Measurements from ENCODE around the gene CCZ1. TPM values are rescaled to one million over a fixed set of nuclear protein-coding genes. Genes with fewer than 3 reads are reported as not detected.
"Not testable (repeated sequence)": the region's sequence is repeated elsewhere in the genome, so short reads cannot be mapped to it uniquely, and the experiment has no call there.

CCZ1 gene
- total and polyA plus RNA-seq, 7 donors, result 46.8 to 111 (median 63.9) TPM

DNA sequence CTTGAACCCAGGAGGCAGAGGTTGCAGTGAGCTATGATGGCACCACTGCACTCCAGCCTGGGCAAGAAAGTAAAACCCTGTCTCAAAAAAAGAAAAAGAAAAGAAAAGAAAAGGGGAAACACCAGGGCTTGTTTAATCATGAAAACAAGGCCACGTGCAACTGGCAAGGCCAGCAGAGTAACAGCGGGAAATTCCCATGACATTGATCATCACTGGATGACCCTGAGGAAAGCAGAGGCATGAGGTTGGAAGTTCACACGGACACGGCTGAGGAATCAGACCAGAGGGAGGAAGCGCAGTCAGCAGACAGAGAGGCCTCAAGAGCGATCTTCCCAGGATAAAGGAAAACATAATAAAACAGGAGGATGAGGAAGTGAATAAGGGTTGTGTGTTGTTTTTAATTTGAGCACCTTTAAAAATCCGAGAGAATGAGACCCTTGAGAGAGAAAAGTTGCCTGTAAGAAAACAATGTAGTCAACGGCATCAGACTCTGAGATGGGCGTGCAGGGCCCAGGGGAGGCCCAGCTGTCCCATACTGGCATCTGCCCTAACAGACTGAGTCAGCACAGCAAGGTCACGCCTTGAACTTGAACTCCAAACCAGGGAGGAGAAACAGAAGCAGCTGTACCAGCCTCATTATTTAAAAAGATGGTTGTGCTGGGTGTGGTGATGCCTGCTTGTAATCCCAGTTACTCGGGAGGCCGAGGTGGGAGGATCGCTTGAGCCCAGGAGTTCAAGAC lies 33.5 kb downstream of the CCZ1 start:
- DNase-seq; H3K4me3 ChIP-seq; H3K27ac ChIP-seq; H3K4me1 ChIP-seq; H3K9me3 ChIP-seq; H3K27me3 ChIP-seq; H3K36me3 ChIP-seq; intact Hi-C loops (cut with DNase I): not testable (repeated sequence)
- 47 to 92% methylated on average over 4 to 7 of the region's 13 CpGs for WGBS, 2 donors

DNA sequence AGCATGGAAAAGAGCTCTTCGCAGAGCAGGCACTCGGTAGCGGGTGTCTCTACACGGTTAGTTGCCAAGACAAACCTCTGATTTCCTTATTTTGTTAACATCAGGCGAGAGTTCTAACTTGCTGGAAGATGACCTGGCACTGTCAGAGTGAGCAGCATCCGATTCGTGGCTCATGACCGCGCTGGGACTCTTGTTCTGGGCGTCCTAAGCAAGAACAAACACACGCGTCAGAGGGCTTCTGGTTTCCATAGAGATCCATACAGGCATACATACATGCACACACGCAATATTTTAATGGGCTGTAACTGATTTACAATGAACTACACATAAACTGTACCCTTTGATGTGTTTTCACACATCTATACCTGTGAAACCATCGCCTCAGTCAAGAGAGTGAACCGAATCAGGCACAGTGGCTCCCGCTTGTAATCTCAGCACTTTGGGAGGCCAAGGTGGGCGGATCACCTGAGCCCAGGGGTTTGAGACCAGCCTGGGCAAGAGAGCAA lies 36.5 kb downstream of the CCZ1 start:
- DNase-seq; intact Hi-C loops (cut with DNase I); H3K36me3 ChIP-seq; H3K27me3 ChIP-seq; H3K4me1 ChIP-seq; H3K27ac ChIP-seq; H3K9me3 ChIP-seq; H3K4me3 ChIP-seq: not testable (repeated sequence)
- WGBS, 2 donors, result no CpG with 5 or more reads among the region's 17 CpGs

DNA sequence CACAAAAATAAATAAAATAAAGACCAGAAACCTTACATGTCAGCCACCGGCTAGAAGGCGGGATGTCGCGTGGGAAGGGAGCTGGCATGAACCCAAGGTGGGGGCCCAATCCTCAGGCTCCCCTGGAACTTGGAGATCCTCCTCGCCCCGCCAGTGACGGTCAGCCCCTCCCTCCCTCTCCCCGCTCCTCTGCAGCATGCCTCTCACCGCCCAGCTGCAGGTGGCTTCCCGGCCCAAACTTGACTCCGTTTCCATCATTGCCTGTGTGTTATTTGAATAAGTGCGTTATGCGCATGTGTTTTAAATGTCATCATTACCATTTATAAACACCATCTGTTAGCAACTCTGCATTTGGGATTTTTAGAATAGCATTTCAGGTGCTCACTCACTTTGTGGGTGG lies 64.7 kb downstream of the CCZ1 start:
- 52 to 77% methylated on average over 4 to 9 of the region's 13 CpGs for WGBS, 2 donors

DNA sequence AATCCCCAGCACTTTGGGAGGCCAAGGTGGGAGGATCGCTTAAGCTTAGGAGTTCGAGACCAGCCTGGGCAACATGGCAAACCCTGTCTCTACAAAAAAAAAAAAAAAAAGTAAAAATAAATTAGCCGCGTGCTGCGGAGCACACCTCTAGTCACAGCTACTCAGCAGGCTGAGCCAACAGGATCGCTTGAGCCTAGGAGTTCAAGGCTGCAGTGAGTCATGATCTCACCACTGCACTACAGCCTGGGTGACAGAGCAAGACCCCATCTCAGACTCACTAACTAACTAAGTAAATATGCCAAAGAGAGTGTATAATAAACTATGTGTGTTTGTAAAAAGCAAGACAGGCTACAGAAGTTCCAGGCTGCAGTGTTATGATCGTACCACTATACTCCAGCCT lies 65.3 kb downstream of the CCZ1 start:
- H3K27ac ChIP-seq; H3K9me3 ChIP-seq; DNase-seq; H3K36me3 ChIP-seq; H3K27me3 ChIP-seq; H3K4me1 ChIP-seq; intact Hi-C loops (cut with DNase I); H3K4me3 ChIP-seq: not testable (repeated sequence)
- 81 to 100% methylated on average over 4 to 5 of the region's 7 CpGs for WGBS, 2 donors

More for the DNA sequence above, 64.7 kb downstream of the CCZ1 start:
- DNase-seq; H3K4me1 ChIP-seq; intact Hi-C loops (cut with DNase I); H3K9me3 ChIP-seq; H3K4me3 ChIP-seq; H3K27me3 ChIP-seq; H3K27ac ChIP-seq; H3K36me3 ChIP-seq: not testable (repeated sequence)

DNA sequence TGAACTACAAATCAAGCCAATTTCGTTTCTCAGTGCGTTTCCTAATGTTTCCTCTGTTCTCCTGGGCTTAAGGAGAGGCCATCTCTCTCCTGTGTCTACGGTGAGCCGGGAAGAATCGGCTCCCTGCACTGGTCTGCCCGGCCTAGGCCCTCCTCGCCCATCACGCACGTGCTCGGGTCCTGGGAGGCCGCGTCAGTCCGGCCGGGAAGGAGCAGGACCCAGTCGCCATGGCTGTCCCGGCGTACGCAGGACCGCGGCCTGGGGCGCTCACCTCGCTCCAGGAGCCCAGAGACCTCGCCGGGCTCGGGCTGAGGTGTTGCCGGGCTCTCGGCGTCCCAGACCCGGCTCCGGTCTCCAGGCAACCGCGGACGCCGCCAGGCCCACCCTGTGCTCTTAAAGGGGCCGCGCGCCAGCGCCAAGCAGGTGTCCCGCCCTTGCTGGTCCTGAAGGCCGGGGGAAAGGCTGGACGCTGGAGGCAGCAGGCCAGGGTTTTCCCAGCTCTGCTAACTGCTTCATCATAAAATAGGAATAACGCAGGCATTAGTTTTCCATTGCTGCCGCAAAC lies 71.9 kb downstream of the CCZ1 start, which contains the start of gene RSPH10B:
TSS of gene RSPH10B (minus strand) at position 343 of the 565 bp plus-strand sequence. CDS start 3,573 bp downstream, outside the sequence.
- H3K27ac ChIP-seq; H3K27me3 ChIP-seq; intact Hi-C loops (cut with DNase I); H3K4me1 ChIP-seq; H3K9me3 ChIP-seq; H3K4me3 ChIP-seq; H3K36me3 ChIP-seq; DNase-seq: not testable (repeated sequence)
- WGBS, 2 donors, result 5 to 17% methylated on average over 26 to 27 of the region's 43 CpGs

DNA sequence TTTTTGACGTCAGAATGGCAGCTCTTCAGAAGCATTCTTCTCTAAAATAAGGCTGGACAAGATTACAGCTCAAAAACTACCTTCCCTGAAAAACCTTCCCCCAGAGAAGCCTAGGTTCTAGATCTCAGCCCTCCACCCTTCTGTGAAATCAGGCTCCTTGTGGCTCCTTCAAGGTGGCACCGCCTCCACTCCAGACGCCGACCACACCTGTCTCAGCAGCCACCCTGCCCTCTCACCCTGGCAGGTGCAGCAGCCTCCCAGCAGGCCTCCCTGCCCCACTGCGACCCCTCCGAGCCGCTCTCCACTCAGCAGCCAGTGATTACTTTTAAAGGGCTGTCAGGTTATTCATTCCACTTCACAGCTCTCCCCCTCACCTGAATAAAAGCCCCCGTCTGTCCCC lies 75.0 kb downstream of the CCZ1 start:
- H3K27me3 ChIP-seq; DNase-seq; H3K9me3 ChIP-seq; H3K4me1 ChIP-seq; H3K27ac ChIP-seq; H3K4me3 ChIP-seq; intact Hi-C loops (cut with DNase I): not testable (repeated sequence)
- WGBS, 2 donors, result no CpG with 5 or more reads among the region's 8 CpGs
- H3K36me3 ChIP-seq, result peaks cover 0 to 14% (median 2%) of the 10 kb centered on the region in 4 donors

Small RNA genes within 50 kb of the gene (small RNA-seq; reads per million reads assigned to genes)
- gene RN7SL556P, result 0 reads per million in 3 donors

Other genes with a start within 250 kb of the CCZ1 start
- 10 to 100 TPM; 32.1 to 47.6 (median 39.9) TPM for gene RNF216, start 117.1 kb upstream of the CCZ1 start, total RNA-seq
- 10 to 100 TPM in 1 of 3 donors, 1 to 10 TPM in 2; 4.8 to 14.7 (median 6.0) TPM for gene RNF216, start 117.1 kb upstream of the CCZ1 start, polyA plus RNA-seq
- not detected for gene OCM, start 17.9 kb upstream of the CCZ1 start, total RNA-seq
- under 1 TPM in 1 of 3 donors, not detected in 2; 0.28 TPM for gene OCM, start 17.9 kb upstream of the CCZ1 start, polyA plus RNA-seq
- gene RSPH10B, start 72.0 kb downstream of the CCZ1 start, total RNA-seq, result under 1 TPM in 2 of 4 donors, not detected in 2; 0.16 to 0.36 TPM
- under 1 TPM in 1 of 3 donors, not detected in 2; 0.09 TPM for gene RSPH10B, start 72.0 kb downstream of the CCZ1 start, polyA plus RNA-seq
- 1 to 10 TPM; 7.4 to 9.3 (median 7.6) TPM for gene PMS2, start 110.3 kb downstream of the CCZ1 start, total RNA-seq
- 1 to 10 TPM; 3.2 to 6.5 (median 3.6) TPM for gene PMS2, start 110.3 kb downstream of the CCZ1 start, polyA plus RNA-seq
- 10 to 100 TPM; 21.0 to 35.1 (median 26.3) TPM for gene AIMP2, start 110.5 kb downstream of the CCZ1 start, total RNA-seq
- gene AIMP2, start 110.5 kb downstream of the CCZ1 start, polyA plus RNA-seq, result 10 to 100 TPM; 28.8 to 59.9 (median 59.7) TPM
- not detected for gene ANKRD61, start 132.6 kb downstream of the CCZ1 start, total RNA-seq
- not detected for gene ANKRD61, start 132.6 kb downstream of the CCZ1 start, polyA plus RNA-seq
- gene EIF2AK1, start 160.4 kb downstream of the CCZ1 start, total RNA-seq, result 100 to 1,000 TPM in 3 of 4 donors, 10 to 100 TPM in 1; 37.6 to 181 (median 153) TPM
- 10 to 100 TPM; 51.7 to 92.0 (median 52.9) TPM for gene EIF2AK1, start 160.4 kb downstream of the CCZ1 start, polyA plus RNA-seq
- gene USP42, start 206.2 kb downstream of the CCZ1 start, total RNA-seq, result 10 to 100 TPM in 2 of 4 donors, 1 to 10 TPM in 2; 6.1 to 10.5 (median 9.0) TPM
- gene USP42, start 206.2 kb downstream of the CCZ1 start, polyA plus RNA-seq, result 1 to 10 TPM; 2.4 to 5.3 (median 3.9) TPM

Data from sigmoid colon (tissue), 7 donors.